ENCODE results near the gene CTNNA3.

CTNNA3 gene

DNA sequence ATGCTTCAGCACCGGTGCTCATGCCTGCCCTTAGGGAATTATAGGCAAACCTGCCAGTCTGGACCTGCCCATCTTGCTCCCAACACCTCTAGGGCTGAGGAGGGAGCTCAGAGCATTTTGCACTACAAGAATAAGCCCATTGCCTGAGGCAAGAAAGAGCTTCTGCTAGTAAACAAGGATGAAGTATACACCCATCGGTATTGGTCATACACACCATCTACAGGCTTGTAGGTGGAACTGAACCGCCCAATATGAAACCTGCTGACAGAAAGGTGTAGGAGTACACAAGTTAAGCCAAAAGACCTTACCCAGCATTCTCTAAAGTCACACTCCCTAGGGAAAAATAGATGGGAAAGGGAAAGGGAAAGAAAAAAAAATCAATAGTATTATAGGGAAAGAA is 1727.1 kb downstream of the CTNNA3 start:
- Histone ChIP-seq H3K4me1 (ENCODE audit: insufficient read depth, low read length) (no peaks in the 10 kb centered on the region), H3K9ac (ENCODE audit: low read depth, low read length) (no peak overlapping the region), H3K9me3 (ENCODE audit: control insufficient read depth, insufficient read depth, low read length) (no peaks in the 10 kb centered on the region), H3K36me3 (ENCODE audit: insufficient read depth, low read length) (no peaks in the 10 kb centered on the region)

DNA sequence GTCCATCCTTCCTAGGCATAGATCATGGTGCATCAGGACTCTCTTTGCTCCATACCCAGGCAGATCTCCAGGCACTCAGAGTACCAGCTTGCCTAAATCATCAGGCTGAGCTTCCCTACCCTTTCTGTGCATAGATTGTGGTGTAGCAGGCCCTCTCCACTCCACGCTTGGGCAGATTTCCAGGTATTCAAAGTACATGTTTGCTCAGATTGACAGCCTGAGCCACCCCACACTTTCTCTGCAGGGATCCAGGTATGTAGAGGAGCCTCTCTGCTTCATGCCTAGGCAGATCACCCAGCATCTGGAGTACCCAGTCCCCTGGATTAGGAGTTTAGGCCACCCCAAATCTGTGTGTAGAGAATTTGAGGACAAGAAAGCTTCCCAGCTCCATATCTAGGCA is 1727.6 kb downstream of the CTNNA3 start:
- Histone ChIP-seq H3K9ac (ENCODE audit: low read depth, low read length) (no peak overlapping the region), H3K36me3 (ENCODE audit: insufficient read depth, low read length) (no peaks in the 10 kb centered on the region), H3K4me1 (ENCODE audit: insufficient read depth, low read length) (no peaks in the 10 kb centered on the region), H3K9me3 (ENCODE audit: control insufficient read depth, insufficient read depth, low read length) (no peaks in the 10 kb centered on the region)

DNA sequence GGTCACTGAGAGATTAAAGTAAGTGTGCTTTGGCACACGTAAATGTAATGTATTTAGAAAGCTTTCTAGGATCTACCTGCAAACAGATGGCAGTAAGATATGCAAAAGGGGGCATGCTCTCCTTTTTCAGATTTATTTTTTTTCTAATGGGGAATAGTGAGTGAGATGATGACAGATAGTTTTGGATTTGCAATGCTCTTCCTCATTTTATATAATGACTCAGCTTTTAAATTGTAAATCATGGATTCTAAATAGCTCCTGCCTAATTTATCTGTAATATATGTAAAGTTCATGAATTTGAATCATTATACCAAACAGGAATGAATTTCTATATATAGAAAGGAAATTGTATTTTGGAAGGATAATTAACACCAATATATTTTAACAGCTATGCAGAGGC is 1731.8 kb downstream of the CTNNA3 start:
- no peaks in the 10 kb centered on the region for H3K4me1 ChIP-seq (ENCODE audit: insufficient read depth, low read length)
- H3K36me3 ChIP-seq (ENCODE audit: insufficient read depth, low read length) = no peaks in the 10 kb centered on the region
- H3K9ac ChIP-seq (ENCODE audit: low read depth, low read length) = no peak overlapping the region
- no peaks in the 10 kb centered on the region for H3K9me3 ChIP-seq (ENCODE audit: control insufficient read depth, insufficient read depth, low read length)

DNA sequence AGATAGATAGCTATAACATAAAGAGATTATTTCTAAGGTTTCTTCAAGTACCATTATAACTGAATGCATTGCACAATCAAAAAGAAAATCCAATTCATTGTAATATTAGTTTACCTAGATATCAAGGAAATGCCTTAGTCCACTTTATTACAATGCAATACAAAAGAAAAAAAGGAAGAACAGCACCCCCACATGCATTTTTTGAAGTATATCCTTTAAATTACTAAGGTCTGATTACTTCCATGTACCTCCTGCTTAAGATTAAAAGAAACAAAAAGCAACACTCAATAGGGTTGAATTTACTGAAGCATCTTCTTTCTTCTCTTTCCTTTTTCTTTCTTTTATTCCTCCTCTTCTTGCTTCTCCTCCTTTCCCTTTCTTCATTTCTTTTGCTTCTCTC is 1743.9 kb downstream of the CTNNA3 start:
- H3K4me1 ChIP-seq (ENCODE audit: insufficient read depth, low read length) = no peaks in the 10 kb centered on the region
- H3K36me3 ChIP-seq (ENCODE audit: insufficient read depth, low read length) = no peaks in the 10 kb centered on the region
- no peaks in the 10 kb centered on the region for H3K9me3 ChIP-seq (ENCODE audit: control insufficient read depth, insufficient read depth, low read length)
- H3K9ac ChIP-seq (ENCODE audit: low read depth, low read length) = no peak overlapping the region

DNA sequence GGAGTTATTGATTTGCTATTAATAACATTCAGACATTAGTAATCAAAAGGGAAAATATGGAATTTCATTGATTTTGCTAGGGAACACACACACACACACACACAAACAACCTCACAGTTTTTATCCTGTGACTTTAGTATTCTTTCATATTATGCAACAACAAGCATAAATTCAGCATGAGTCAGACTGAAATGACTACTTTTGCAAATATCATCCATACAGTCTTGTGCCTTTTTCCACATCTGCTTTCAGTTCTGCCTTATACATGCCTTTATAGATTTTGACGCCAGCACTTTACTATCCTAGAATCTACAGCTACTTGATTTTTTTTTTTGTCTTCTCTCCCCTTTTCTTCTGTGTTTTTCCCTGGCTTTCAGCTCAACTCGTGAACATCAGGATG is 1745.9 kb downstream of the CTNNA3 start:
- Histone ChIP-seq H3K9me3 (ENCODE audit: control insufficient read depth, insufficient read depth, low read length) (no peaks in the 10 kb centered on the region), H3K4me1 (ENCODE audit: insufficient read depth, low read length) (no peaks in the 10 kb centered on the region), H3K9ac (ENCODE audit: low read depth, low read length) (no peak overlapping the region), H3K36me3 (ENCODE audit: insufficient read depth, low read length) (no peaks in the 10 kb centered on the region)

DNA sequence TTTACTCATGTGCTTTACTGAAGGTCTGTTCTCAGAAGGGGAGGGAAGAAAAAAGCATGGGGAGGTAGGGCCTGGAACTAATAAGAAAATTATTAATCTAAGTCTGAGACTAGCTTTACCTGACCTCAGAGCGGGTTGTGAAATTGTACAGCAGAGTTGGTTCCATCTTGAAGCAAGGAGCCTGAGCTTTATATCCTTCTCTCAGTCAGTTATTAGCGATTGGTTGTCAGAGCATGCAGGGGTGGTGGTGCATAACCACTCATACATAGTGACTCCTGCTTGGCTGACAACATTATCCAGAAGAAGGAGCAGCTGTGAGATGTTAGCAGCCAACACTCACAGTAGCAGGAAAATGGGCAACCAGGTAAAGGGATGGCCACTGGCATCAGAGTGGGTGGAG is 1746.5 kb downstream of the CTNNA3 start:
- Histone ChIP-seq H3K4me1 (ENCODE audit: insufficient read depth, low read length) (no peaks in the 10 kb centered on the region), H3K9ac (ENCODE audit: low read depth, low read length) (no peak overlapping the region), H3K36me3 (ENCODE audit: insufficient read depth, low read length) (no peaks in the 10 kb centered on the region), H3K9me3 (ENCODE audit: control insufficient read depth, insufficient read depth, low read length) (no peaks in the 10 kb centered on the region)

DNA sequence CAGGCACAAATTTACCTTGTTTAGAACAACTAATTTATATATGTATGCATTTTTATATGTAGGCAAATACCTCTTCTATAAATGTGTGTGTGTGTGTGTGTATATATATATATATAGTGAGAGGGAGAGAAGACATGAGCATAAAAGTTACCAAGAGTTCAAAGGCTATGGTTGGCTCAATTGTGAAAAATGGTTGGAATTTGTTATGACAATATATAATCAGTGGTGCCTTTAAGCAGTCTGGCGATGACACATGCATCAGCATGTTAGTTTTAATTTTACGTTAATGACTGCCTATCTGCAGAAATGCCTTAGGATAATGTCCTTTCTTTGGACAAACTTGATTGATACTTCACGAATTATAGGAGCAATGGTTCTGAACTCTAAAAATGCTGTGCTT is 1750.9 kb downstream of the CTNNA3 start:
- no peak overlapping the region for H3K9ac ChIP-seq (ENCODE audit: low read depth, low read length)
- H3K4me1 ChIP-seq (ENCODE audit: insufficient read depth, low read length) = no peaks in the 10 kb centered on the region
- H3K9me3 ChIP-seq (ENCODE audit: control insufficient read depth, insufficient read depth, low read length) = no peaks in the 10 kb centered on the region
- no peaks in the 10 kb centered on the region for H3K36me3 ChIP-seq (ENCODE audit: insufficient read depth, low read length)

DNA sequence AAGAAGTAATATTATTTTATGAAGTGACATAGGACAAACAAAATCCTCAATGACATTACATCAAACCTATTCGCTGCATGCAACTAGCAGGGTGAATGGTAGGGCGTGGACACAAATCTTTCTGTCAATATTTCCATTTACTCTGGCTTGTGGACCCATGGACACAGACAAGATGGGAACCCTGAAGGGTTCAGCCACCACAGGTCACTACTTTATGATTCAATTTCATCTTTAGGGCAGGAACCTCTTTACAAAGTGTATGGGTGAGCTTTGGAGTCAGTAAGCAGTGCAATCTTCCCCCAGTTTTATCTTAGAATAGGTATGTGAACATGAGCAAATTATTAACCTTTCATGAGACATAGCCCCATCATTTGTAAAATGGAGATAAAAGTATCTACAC is 1752.5 kb downstream of the CTNNA3 start:
- no peaks in the 10 kb centered on the region for H3K36me3 ChIP-seq (ENCODE audit: insufficient read depth, low read length)
- no peaks in the 10 kb centered on the region for H3K9me3 ChIP-seq (ENCODE audit: control insufficient read depth, insufficient read depth, low read length)
- no peaks in the 10 kb centered on the region for H3K4me1 ChIP-seq (ENCODE audit: insufficient read depth, low read length)
- H3K9ac ChIP-seq (ENCODE audit: low read depth, low read length) = no peak overlapping the region

DNA sequence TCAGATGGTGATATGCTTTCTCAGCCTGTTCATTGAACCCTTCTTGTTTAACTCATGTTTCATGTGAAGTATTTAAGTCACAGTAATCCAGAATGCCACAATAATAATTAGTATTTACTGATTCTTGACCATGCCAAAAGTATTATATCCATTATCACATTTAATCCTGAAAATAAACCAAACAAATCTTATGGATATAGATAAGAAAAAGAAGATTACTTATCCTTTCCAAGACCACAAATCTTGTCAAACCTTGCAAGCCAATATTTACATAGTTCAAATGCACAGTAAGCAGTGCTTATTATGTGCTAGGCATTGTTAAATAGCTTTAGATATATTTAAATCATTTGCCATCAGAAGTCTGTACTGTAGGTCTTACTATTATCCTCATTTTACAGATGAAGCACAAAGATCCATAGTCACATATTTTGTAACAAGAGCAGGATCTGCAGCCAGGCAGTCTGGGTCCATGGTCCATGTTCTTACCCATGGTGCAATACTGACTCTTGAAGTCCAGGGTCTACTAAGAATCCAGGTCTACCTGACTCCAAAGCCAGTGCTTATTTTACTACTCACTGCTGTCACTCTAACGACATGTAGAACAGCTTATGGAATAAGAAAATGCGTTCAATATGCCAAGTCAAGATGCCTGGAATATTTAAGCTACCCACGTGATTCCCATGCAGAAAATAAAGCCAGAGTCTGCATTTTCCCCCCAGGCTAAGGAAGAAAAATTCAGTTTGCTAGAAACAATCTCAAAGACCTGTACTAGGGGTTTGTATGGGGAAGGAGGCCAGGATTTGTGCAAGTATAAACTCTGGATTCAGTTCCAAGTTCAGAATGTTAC is 1755.0 kb downstream of the CTNNA3 start:
- Histone ChIP-seq H3K9ac (ENCODE audit: low read depth, low read length) (no peak overlapping the region), H3K4me1 (ENCODE audit: insufficient read depth, low read length) (no peaks in the 10 kb centered on the region), H3K36me3 (ENCODE audit: insufficient read depth, low read length) (no peaks in the 10 kb centered on the region), H3K9me3 (ENCODE audit: control insufficient read depth, insufficient read depth, low read length) (no peaks in the 10 kb centered on the region)

DNA sequence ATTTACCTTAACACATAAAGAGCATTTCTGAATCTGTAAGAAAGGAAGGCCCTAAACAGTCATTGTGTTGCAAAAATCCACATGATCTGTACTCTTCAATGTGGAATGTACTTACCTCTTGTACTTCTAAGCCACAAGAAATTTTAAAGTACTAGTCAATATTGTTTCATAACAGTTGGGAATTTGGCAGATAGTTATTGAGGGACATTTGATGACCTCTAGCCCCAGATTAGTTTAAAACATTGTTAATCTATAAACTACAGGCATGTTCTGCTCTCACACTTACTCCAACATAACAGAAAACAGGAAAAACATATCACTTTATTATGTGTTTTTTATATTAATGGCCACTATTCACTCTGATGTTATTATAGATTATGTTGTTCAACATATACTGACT is 1755.9 kb downstream of the CTNNA3 start:
- Histone ChIP-seq H3K9ac (ENCODE audit: low read depth, low read length) (no peak overlapping the region), H3K36me3 (ENCODE audit: insufficient read depth, low read length) (no peaks in the 10 kb centered on the region), H3K4me1 (ENCODE audit: insufficient read depth, low read length) (no peaks in the 10 kb centered on the region), H3K9me3 (ENCODE audit: control insufficient read depth, insufficient read depth, low read length) (no peaks in the 10 kb centered on the region)

DNA sequence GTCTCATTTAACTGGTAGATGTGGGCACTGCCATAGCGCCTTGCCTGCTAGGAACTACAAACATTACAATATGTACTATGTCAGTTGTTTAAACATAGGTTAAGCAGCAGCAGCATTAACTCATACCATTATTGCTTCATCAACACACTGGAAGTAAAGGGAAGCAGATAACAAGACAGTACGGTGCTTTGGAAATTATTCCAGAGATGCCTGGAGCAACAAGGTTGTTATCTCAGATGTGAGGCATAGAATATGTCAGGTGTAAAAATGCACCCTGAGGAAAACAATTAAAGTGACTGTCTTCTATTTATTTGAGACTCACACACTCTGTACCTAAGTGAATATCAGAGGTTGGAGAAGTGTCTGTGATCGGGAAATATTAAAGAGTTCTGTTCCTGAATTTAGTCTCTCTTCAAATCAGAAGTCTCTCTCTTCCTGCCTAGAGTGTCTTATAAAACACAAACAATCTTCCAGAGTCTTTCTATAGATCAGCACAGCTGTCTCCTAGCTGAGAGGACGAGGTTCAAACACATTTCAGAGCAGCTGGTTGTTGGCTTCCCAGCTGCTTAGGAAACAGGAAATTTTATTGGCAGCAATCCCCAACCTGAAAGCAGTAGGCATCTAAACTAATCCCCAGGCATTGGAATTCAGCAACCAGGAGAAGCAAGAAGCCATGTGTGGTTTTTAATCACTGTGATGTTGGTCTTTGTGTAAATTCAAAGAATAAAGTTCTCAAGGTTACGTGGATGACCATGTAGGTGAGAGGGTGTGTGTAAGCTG is 1764.5 kb downstream of the CTNNA3 start:
- no peaks in the 10 kb centered on the region; the same call in 1 of the 2 replicates for H3K4me1 ChIP-seq (ENCODE audit: insufficient read depth, low read length)
- no peaks in the 10 kb centered on the region for H3K36me3 ChIP-seq (ENCODE audit: insufficient read depth, low read length)
- H3K9ac ChIP-seq (ENCODE audit: low read depth, low read length) = no peak overlapping the region
- H3K9me3 ChIP-seq (ENCODE audit: control insufficient read depth, insufficient read depth, low read length) = no peaks in the 10 kb centered on the region

DNA sequence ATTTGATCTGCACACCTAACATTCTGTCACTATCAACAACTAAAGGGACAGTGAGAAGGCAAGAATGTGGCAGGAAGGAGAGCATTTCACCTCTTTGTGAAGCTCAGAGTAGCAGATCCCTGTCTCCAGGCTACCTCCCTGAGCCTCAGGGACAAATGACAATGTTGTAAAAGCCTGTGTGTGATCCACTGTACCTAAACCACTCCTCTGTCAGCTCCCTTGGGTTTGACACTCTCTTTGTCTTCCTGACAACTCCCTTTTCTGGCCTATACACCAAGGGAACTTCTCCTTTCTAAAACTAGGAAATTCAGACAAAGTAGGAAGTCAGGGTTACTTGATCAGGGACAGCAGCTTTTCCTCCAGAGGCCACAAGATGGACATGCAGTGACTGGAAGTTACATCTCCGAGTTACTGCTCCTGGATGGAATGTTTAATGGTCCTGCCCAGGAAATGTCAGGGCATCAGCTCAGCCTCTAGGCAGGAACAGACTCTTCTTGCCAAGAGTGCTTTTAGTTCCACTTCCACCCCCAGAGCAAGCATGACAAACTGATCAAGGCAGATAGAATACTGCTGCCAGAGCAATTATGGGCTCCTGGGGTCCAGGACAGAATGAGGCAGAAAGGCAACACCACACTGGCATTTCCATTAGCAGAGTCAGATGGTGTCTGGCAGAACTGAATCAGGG is 1784.7 kb downstream of the CTNNA3 start:
- Histone ChIP-seq H3K36me3 (ENCODE audit: insufficient read depth, low read length) (no peaks in the 10 kb centered on the region), H3K9ac (ENCODE audit: low read depth, low read length) (no peak overlapping the region), H3K4me1 (ENCODE audit: insufficient read depth, low read length) (no peaks in the 10 kb centered on the region), H3K9me3 (ENCODE audit: control insufficient read depth, insufficient read depth, low read length) (no peaks in the 10 kb centered on the region)

DNA sequence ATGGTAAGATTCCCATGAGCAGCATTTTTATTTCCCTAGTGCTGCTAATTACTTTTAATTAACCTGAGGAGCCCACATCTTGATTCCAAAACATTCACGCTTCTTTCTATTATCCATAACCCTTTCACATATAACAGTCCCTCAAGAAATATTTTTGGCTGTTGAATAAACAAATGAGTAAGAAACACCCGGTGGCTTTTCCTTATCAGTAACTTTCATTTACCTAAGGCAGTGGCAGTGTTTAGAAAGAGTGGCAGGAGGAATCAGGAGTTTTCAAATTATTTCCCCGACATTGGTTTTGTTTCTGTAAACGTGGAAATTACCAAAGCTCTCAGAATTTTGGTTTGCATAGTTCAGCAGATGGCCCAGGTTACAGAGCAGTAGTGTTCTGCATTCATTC is 1785.8 kb downstream of the CTNNA3 start:
- Histone ChIP-seq H3K9me3 (ENCODE audit: control insufficient read depth, insufficient read depth, low read length) (no peaks in the 10 kb centered on the region), H3K36me3 (ENCODE audit: insufficient read depth, low read length) (no peaks in the 10 kb centered on the region)

DNA sequence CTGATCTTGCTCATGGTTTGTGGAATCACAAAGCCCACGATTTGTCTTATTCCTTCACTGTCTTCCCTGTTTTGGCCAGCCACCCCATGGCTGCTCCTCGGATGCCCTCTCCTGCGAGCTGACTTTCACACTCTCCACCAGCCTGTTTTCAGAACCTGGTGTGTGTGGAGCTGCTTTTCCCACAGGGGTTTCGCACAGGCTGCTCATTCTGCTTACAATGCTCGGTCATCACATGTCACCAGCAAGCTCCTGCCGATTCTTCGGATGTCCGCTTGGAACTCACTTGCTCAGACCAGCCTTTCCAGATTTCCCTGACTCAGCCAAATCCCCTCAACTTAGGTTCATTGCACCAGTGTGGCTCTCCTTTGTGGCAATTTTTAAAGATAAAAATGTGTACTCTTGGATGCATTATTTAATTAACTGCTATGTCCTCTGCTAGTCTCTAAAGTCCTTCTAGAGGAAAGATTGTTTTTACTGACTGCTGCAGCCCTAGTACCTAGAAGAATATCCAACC is 1788.7 kb downstream of the CTNNA3 start:
- no peaks in the 10 kb centered on the region for H3K9me3 ChIP-seq (ENCODE audit: control insufficient read depth, insufficient read depth, low read length)
- H3K36me3 ChIP-seq (ENCODE audit: insufficient read depth, low read length) = no peaks in the 10 kb centered on the region

More for the DNA sequence above, 1785.8 kb downstream of the CTNNA3 start:
- Histone ChIP-seq H3K9ac (ENCODE audit: low read depth, low read length) (no peak overlapping the region), H3K4me1 (ENCODE audit: insufficient read depth, low read length) (no peaks in the 10 kb centered on the region)

More for the DNA sequence above, 1788.7 kb downstream of the CTNNA3 start:
- H3K4me1 ChIP-seq (ENCODE audit: insufficient read depth, low read length) = no peaks in the 10 kb centered on the region
- no peak overlapping the region for H3K9ac ChIP-seq (ENCODE audit: low read depth, low read length)

All from ES-I3 (cell line).